Measurements from ENCODE around the gene C1QL4. TPM values are rescaled to one million over a fixed set of nuclear protein-coding genes. Genes with fewer than 3 reads are reported as not detected.

The C1QL4 gene
- total RNA-seq, 4 donors from 2014 or later: 1.7 TPM; not detected in 3

DNA sequence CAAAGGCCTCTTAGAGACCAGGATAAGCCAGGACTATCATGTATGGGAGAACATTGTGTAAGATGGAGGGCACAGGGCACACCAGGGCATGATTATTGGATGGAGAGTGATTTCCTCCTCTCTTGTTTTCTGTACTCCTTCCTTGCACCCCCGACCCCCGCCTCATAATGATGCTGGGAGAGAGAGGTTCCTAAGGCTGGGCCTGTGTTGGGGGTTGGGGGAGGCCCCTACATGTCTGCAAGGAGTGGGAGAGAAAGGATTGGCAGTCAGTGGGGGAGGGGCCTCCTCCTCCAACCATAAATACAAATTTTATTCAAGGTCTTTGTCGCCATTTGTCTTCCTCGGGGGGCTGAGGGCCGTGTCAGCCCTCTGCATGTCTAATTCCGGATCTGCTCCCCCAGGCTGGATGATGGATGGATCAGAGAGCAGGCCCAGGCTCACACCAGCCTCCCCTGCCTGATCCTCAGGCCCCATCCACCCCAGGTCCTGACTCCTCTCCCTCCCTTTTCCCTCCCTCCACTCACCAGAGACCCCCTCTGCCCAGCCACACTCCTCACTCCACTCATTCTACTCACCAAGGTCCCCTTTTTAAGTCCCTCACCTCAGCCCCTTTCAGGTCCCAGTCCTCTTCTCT, 2.0 kb upstream of the C1QL4 start:
- TF ChIP-seq, protein P1, sequence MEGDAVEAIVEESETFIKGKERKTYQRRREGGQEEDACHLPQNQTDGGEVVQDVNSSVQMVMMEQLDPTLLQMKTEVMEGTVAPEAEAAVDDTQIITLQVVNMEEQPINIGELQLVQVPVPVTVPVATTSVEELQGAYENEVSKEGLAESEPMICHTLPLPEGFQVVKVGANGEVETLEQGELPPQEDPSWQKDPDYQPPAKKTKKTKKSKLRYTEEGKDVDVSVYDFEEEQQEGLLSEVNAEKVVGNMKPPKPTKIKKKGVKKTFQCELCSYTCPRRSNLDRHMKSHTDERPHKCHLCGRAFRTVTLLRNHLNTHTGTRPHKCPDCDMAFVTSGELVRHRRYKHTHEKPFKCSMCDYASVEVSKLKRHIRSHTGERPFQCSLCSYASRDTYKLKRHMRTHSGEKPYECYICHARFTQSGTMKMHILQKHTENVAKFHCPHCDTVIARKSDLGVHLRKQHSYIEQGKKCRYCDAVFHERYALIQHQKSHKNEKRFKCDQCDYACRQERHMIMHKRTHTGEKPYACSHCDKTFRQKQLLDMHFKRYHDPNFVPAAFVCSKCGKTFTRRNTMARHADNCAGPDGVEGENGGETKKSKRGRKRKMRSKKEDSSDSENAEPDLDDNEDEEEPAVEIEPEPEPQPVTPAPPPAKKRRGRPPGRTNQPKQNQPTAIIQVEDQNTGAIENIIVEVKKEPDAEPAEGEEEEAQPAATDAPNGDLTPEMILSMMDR (IDR thresholded peaks at IDR 0.05): no peak
- TF ChIP-seq POLR2A (IDR thresholded peaks at IDR 0.05): no peak
- no peak for DNase-seq
- Histone ChIP-seq H3K36me3 (no peaks in the 10 kb centered on the region), H3K4me1 (peaks cover 0 to 9% of the 10 kb centered on the region in 2 donors), H3K27ac (no peak overlapping the region), H3K4me3 (no peak overlapping the region), H3K27me3 (peaks cover 15 to 16% of the 10 kb centered on the region in 2 donors), H3K9me3 (no peaks in the 10 kb centered on the region)
- intact Hi-C loops (cut with DNase I; ENCODE audit: low total_unique reads): loop anchor here (10.0 kb wide), 1 partner anchor 176 kb away; no protein-coding TSS in a partner anchor

- no peaks in the 10 kb centered on the region for H3K4me1 ChIP-seq
- no peak for DNase-seq
- no peaks in the 10 kb centered on the region for H3K36me3 ChIP-seq
- TF ChIP-seq, protein P1 (IDR thresholded peaks at IDR 0.05): no peak
- TF ChIP-seq POLR2A (IDR thresholded peaks at IDR 0.05): no peak
- peaks cover 15 to 16% of the 10 kb centered on the region in 2 donors for H3K27me3 ChIP-seq
- H3K9me3 ChIP-seq: no peaks in the 10 kb centered on the region
- no peak overlapping the region for H3K4me3 ChIP-seq
- H3K27ac ChIP-seq: no peak overlapping the region
- intact Hi-C loops (cut with DNase I; ENCODE audit: low total_unique reads): loop anchor here (10.0 kb wide), 1 partner anchor 179 kb away; no protein-coding TSS in a partner anchor
These were observed 888 bp downstream of the C1QL4 start for GRCh38 chr12:49335955-49336644.

DNA sequence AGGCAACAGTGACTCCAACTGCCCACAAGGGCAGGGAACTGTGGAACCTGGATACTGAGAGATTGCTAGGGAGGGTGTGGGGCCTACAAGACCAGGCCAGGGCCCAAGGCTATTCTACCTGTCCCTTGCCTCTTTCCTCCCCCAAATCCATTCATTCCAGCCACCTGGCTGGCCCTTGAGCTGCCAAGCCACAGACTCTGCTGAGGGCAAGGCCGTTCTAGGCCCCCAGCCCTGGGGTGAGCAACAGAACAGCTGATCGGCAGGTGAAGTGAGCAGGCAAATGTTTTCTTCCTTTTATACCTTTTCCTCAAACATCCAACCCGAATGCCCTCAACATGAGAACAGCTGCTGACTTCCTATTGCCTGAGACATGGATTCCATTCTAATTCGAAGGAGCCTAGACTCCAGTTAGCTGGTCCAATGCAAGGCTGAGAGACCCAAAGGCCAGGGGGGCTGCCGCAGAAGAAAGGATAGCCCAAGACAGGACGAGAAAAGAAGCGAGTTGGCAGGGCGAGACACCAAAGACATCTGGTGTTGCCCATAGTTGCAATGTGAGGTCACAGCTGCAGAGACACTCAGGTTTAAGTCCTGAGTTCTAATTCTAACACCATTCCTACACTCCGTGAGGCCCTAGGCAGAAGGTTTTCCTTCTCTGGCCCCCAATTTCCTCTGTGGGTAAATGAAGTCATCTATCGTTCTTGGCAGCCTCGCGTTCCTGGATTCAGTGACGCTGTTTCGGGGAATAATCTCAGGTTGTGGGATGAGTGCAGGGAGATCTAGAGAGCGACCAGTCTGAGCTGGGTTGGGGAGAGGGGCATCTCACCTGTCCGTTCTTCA, 1.7 kb downstream of the C1QL4 start:
- Histone ChIP-seq H3K27me3 (peaks cover 15 to 16% of the 10 kb centered on the region in 2 donors), H3K4me1 (no peaks in the 10 kb centered on the region), H3K4me3 (no peak overlapping the region), H3K27ac (no peak overlapping the region), H3K9me3 (no peaks in the 10 kb centered on the region), H3K36me3 (no peaks in the 10 kb centered on the region)
- DNase-seq: no peak
- intact Hi-C loops (cut with DNase I; ENCODE audit: low total_unique reads): loop anchor here (10.0 kb wide), 1 partner anchor 179 kb away; no protein-coding TSS in a partner anchor
- no peak for TF ChIP-seq POLR2A (IDR thresholded peaks at IDR 0.05)
- TF ChIP-seq, protein P1 (IDR thresholded peaks at IDR 0.05): no peak

GRCh38 chr12:49334681-49335080, 2.3 kb downstream of the C1QL4 start:
- no peak for DNase-seq
- no peak overlapping the region for H3K27ac ChIP-seq
- TF ChIP-seq, protein P1 (IDR thresholded peaks at IDR 0.05): no peak
- no peak for TF ChIP-seq POLR2A (IDR thresholded peaks at IDR 0.05)
- no peaks in the 10 kb centered on the region for H3K9me3 ChIP-seq
- intact Hi-C loops (cut with DNase I; ENCODE audit: low total_unique reads): loop anchor here (10.0 kb wide), 1 partner anchor 180 kb away; no protein-coding TSS in a partner anchor
- no peak overlapping the region for H3K4me3 ChIP-seq
- no peaks in the 10 kb centered on the region for H3K4me1 ChIP-seq
- H3K36me3 ChIP-seq: no peaks in the 10 kb centered on the region
- H3K27me3 ChIP-seq: peaks cover 15 to 16% of the 10 kb centered on the region in 2 donors

Data from uterus (tissue), 4 donors.